Daoy (cell line): ENCODE measurements around the gene ARHGAP6. TPM values are rescaled to one million over a fixed set of nuclear protein-coding genes. Genes with fewer than 3 reads are reported as not detected.

Experiments
- DNase-seq: peaks from one replicate; pipeline ENCODE4 v3.0.0-alpha.2; 2015; ENCODE audit warnings: low read depth
- total RNA-seq: library from RNA; depleted of rRNA; stranded (reverse); fragments of >200 nt; shearing (Covaris generic); gene quantifications from 2 replicates; pipeline ENCODE4 v1.2.3, GENCODE V29; 2014

The ARHGAP6 gene
- total RNA-seq, 1 experiment from 2014 or later, result not detected

DNA sequence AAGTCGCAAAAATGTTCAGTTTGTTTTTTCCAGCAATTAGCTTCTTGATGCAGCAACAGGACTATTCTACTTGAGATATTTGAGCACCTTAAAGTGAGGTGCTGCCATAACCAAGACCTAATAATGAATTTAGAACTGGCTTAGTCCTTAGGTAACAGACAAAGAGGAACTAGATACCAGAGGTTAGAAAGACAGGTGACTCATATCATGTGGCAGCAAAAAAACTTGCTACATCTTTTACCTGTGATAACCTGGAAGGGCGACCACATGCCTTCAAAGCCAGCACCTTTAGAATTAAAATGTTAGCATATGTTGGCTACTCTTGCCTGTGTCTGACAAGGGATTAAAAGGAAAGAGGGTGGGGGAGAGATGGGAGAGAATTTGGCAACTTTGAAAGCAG, 90.4 kb downstream of the ARHGAP6 start:
- no peak for DNase-seq

GRCh38 chrX:11567528-11568220, 98.0 kb downstream of the ARHGAP6 start:
- DNase-seq, result no peak

DNA sequence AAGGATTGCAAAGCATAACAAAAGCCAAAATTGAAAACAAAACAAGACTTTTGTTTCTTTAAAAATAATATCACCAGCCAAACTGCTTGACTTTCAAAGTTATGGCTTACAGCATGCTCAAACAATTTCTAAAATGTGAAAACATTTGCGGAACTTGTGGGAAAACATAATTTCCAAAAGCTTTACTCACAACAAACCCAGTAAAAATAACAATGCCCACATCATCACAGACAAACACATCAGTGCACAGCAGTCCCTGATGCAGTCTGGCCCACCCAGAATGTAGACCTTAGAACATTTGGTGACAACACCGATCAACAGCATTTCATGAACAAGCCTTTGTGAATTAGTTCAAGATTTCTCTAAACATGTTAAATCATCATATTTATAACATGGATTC, 98.9 kb downstream of the ARHGAP6 start:
- no peak for DNase-seq

DNA sequence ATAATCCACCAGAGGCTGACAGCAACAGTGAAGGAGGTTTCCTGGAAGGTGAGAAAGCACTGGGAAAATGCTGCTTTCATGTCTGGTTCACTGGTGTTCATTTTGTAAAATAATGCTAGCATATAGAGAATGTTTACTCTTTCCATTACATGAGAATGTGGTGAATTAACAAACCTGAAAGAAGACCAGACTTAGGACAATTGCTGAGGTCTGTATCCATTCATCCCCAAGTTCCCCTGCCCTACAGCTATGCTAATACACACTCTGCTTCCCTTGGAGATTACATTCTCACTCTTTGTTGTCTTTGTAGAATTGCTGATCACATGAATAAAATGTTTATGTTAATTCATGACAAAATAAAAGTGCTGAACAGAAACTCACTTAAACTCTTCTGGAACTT, 99.5 kb downstream of the ARHGAP6 start:
- no peak for DNase-seq

DNA sequence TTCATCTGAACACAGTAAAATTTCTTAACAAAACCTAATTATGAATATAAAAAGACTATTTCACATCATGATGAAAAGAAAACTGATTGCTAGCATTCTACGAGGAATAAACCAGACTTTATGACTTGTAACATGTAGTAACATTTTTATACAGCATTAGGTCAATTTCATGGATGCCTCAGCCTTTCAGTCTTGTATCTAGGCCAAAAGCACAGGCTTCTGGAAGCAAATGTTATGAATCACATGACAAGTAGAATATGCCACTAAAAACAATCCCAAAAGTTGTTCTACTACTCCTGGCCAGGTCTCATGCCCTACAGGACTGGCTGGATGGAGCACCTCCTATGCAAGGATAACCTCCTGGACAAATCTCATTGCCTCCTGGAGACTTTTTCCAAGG, 101.2 kb downstream of the ARHGAP6 start:
- no peak for DNase-seq

DNA sequence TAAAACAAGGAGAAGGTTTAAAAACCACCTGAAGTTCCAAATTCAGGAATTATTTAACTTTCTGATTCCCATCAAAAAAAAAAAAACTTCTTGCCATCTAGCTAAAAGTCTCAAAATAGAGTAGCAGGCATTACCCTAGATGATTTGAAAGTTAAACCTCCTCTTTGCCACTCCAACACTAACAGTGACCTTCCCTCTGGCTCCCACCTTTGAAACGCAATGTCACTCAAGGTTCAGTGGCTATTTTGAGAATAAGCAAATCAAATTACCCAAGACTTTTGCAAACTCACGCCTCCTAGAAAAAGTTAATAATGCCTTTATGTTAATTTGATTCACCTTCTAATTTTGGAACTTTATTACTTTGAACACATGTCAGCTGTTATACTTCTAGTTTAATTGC, 103.2 kb downstream of the ARHGAP6 start:
- no peak for DNase-seq

DNA sequence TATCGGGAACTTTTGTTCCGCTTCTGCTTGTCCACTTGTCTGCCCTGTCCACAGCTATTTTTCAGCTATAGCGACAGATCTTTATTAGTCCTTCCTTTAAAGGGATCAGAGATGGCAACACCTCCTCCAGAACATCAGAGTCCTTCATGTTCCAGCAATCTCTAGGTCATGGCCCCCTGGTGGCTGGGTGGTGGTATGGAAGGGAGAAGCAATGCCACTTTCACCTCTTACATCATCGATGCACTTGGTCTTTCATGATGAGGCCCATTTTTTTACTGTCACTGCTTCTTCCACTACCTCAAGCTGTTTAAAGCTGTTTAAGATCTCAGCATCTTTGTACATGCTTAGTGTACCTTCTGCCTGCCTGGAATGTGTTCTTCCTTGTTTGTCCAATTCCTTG, 106.7 kb downstream of the ARHGAP6 start:
- peak; percentile 3 for DNase-seq

GRCh38 chrX:11557120-11557519, 108.6 kb downstream of the ARHGAP6 start:
- peak; percentile 3 for DNase-seq

DNA sequence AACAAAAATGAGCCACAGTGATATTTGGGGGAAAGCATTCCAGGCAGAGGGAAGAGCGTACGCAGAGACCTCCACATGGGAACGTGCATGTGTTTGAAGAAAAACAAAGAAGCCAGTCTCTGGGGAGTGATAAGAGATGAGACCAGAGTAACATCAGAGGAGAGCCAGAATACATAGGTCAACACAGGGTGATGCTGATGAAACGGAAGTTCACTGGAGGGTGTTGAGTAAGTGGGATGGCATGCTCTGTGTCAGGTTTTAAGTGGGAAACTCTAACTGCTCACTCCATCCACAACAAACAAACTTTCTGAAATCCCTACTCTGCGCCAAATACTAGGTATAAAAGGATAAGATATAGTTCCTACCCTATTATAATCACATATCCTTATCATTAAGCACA, 110.0 kb downstream of the ARHGAP6 start:
- peak; percentile 17 for DNase-seq

GRCh38 chrX:11553594-11553993, 112.1 kb downstream of the ARHGAP6 start:
- DNase-seq, result no peak

DNA sequence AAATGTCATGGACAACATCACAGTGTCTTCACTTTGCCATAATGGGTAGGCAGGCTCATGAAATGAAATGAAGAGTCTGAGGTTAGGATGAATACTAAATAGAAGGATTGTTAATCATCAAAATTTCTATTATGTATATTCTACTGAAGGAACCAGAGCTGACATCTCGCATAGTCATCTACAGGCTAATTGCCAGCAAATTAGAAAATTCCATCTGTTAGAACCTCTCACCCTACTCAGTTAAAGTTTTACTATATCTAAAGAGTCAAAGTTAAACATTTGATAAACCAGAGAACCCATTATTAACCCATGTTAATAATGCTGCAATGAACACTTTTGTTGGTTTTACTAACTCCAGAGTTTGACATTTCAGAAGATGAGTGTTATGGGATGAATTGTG, 114.6 kb downstream of the ARHGAP6 start:
- DNase-seq, result no peak

- DNase-seq, result no peak
Measured at GRCh38 chrX:11546917-11547316, 118.8 kb downstream of the ARHGAP6 start.

DNA sequence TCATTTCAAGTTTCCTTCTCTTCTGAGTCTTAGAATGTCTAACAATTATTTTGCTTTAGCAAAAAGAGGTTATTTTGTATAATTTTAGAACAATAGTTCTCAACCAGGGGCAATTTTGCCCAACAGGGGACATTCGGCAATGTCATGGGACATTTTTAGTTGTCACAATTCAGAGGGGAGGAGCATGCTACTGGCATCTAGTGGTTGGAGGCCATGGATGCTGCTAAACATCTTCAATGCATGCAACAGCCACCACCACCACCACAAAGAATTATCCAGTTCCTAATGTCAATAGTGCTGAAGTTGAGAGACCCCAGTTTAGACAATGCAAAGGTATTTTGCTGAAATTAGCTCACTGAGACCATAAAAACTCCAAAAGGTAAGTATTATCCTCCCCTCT, 122.5 kb downstream of the ARHGAP6 start:
- no peak for DNase-seq

- no peak for DNase-seq
Measured at GRCh38 chrX:11541510-11541909, 124.2 kb downstream of the ARHGAP6 start.

- DNase-seq, result no peak
Measured at GRCh38 chrX:11540532-11541377, 125.0 kb downstream of the ARHGAP6 start.

- no peak for DNase-seq
Measured at GRCh38 chrX:11537141-11537540, 128.6 kb downstream of the ARHGAP6 start.

DNA sequence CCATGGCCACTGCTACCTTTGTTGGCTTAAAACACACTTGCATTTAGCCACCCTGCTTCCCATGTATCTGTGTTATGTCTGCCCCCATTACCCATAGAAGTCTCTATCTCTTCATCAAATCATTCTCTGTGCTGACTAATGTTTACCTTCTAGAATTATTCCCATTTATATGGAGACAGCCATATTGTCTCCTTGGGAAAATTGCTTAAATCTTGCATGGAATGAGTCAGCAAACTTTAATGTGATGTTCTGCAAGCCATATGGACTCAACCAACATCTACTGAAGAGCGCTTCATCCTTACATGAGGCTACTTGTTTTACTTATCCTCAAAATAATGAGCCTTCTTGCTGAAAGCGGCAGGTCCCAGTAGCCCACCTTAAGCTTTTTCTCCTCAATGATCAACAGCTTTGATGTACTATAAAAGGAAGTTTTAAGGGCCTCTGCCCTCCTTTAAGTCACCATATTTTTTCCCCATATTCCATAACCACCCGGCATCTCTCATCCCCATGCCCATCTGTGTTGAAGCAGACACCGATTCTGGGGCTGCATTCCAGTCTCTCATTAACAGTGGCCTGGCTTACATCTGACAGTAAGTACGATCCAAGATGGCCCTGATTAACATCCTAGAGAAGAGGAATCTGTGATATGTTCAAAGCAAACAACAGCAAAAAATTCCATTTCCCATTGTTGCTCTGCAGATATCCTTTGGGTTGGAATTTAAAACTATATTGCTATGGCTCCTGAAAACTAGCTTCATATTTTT, 130.4 kb downstream of the ARHGAP6 start:
- DNase-seq, result no peak

DNA sequence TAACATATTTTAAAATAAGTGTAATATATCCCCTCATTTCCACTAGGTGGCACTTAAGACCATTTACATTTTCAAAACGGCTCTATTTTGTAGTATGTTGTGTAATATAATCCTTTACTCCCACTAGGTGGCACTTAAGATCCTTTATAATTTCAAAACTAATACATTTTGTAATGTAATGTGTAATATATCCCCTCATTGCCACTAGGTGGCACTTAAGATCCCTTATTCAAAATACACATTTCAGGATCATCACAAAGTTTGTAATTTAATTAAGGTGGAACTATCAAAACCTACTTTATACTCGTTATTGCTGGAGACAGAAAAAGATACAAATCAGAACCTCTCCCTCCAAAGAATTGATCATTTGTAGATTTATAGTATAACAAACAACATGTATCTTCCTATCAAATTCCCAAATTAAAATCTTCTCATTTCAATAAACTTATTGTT, 132.5 kb downstream of the ARHGAP6 start:
- peak; percentile 11 for DNase-seq

GRCh38 chrX:11532291-11533078, 133.2 kb downstream of the ARHGAP6 start:
- DNase-seq, result peak; percentile 15

- DNase-seq, result peak; percentile 1
Measured at GRCh38 chrX:11531226-11531625, 134.5 kb downstream of the ARHGAP6 start.

DNA sequence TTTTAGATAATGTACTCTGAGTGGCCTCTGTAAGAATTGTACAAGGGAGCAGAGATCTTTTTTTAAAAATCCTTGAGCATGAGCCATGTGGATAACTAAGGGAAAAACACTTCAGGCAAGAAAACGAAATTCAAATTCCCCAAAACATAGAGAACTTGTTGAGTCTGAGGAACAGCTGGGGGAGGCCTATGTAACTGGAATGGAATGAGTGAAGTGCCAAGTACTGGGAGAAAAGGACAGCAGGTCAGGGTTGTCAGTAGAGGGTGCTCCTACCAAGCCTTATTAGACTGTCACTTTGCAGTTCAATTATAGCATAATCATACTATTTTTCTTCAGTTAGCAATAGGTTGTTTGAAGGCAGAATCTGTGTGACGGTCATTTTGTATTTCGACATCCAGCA, 135.1 kb downstream of the ARHGAP6 start:
- no peak for DNase-seq

DNA sequence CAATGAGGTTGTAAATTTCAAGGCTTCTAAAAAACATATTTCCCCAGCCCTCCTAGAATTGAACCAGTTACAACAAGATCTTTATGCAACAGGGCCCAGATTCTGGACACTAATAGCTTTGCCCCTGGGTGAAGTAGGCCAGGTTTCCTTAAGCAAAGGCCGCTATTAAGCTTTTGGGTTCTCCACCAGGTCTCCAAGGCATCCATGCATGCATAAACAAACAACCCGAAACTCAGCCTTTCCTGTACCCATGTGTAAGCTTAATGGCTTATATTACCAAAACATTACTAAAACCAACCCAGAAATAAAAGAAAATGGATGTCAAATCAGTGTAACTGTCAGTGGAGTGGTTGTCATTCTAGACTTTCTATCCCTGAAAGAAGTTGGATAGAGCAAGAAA, 137.1 kb downstream of the ARHGAP6 start:
- DNase-seq, result no peak
